KBM-7 (cell line): Measurements from ENCODE around the gene KCNB1.

ENCODE experiments used
- DNase-seq: peaks from one replicate; pipeline ENCODE4 v3.0.0-alpha.2; 2015
- in situ Hi-C: fragments of 300-500 bp; cut with MboI; formaldehyde crosslinking; loops from 2 replicates; pipeline ENCODE4 v1.14.3; 2020; ENCODE audit warnings: low sequenced_read_pairs, low pct_unique_long_range_greater_than_20kb, mixed read lengths

Gene KCNB1

GRCh38 chr20:49452011-49452482 is 30.4 kb downstream of the KCNB1 start:
- in situ Hi-C loops = no loop called here
- no peak for DNase-seq

- DNase-seq = no peak
- in situ Hi-C loops = no loop called here
Observed at GRCh38 chr20:49450281-49450721, 32.2 kb downstream of the KCNB1 start.

- no peak for DNase-seq
- in situ Hi-C loops = no loop called here
Observed at GRCh38 chr20:49448917-49449316, 33.6 kb downstream of the KCNB1 start.

- in situ Hi-C loops = no loop called here
- no peak for DNase-seq
Observed at GRCh38 chr20:49447946-49448809, 34.3 kb downstream of the KCNB1 start.

- no peak for DNase-seq
- in situ Hi-C loops = no loop called here
Observed at GRCh38 chr20:49447364-49447763, 35.1 kb downstream of the KCNB1 start.

- DNase-seq = peak; percentile 15
- in situ Hi-C loops = no loop called here
Observed at GRCh38 chr20:49446808-49447207, 35.7 kb downstream of the KCNB1 start.

GRCh38 chr20:49446080-49446479 is 36.4 kb downstream of the KCNB1 start:
- in situ Hi-C loops = no loop called here
- DNase-seq = no peak

GRCh38 chr20:49445176-49445575 is 37.3 kb downstream of the KCNB1 start:
- in situ Hi-C loops = no loop called here
- DNase-seq = no peak

- no peak for DNase-seq
- in situ Hi-C loops = no loop called here
Observed at GRCh38 chr20:49444553-49444990, 37.9 kb downstream of the KCNB1 start.

GRCh38 chr20:49437057-49437456 is 45.4 kb downstream of the KCNB1 start:
- in situ Hi-C loops = no loop called here

GRCh38 chr20:49435639-49436038 is 46.8 kb downstream of the KCNB1 start:
- no peak for DNase-seq
- in situ Hi-C loops = no loop called here

More at GRCh38 chr20:49437057-49437456, 45.4 kb downstream of the KCNB1 start:
- no peak for DNase-seq

- no peak for DNase-seq
- in situ Hi-C loops = no loop called here
Observed at GRCh38 chr20:49433333-49433732, 49.1 kb downstream of the KCNB1 start.

- in situ Hi-C loops = no loop called here
Observed at GRCh38 chr20:49432550-49432949, 49.9 kb downstream of the KCNB1 start.

GRCh38 chr20:49431329-49431728 is 51.1 kb downstream of the KCNB1 start:
- in situ Hi-C loops = no loop called here
- no peak for DNase-seq

More at GRCh38 chr20:49432550-49432949, 49.9 kb downstream of the KCNB1 start:
- no peak for DNase-seq

GRCh38 chr20:49430320-49430719 is 52.1 kb downstream of the KCNB1 start:
- in situ Hi-C loops = no loop called here

GRCh38 chr20:49427751-49428518 is 54.5 kb downstream of the KCNB1 start:
- no peak for DNase-seq
- in situ Hi-C loops = no loop called here

More at GRCh38 chr20:49430320-49430719, 52.1 kb downstream of the KCNB1 start:
- no peak for DNase-seq

- in situ Hi-C loops = no loop called here
- DNase-seq = no peak
Observed at GRCh38 chr20:49426873-49427272, 55.6 kb downstream of the KCNB1 start.

- DNase-seq = no peak
- in situ Hi-C loops = no loop called here
Observed at GRCh38 chr20:49426395-49426794, 56.1 kb downstream of the KCNB1 start.

GRCh38 chr20:49424536-49424935 is 57.9 kb downstream of the KCNB1 start:
- no peak for DNase-seq
- in situ Hi-C loops = no loop called here

GRCh38 chr20:49422161-49422560 is 60.3 kb downstream of the KCNB1 start:
- in situ Hi-C loops = no loop called here
- DNase-seq = no peak
